ENCODE measurements around the gene ASCC3. TPM values are rescaled to one million over a fixed set of nuclear protein-coding genes. Genes with fewer than 3 reads are reported as not detected.
"Not testable (repeated sequence)": the region's sequence is repeated elsewhere in the genome, so short reads cannot be mapped to it uniquely, and the experiment has no call there.

Gene ASCC3
- total RNA-seq, 1 donor from 2014 or later: 59.3 TPM

DNA sequence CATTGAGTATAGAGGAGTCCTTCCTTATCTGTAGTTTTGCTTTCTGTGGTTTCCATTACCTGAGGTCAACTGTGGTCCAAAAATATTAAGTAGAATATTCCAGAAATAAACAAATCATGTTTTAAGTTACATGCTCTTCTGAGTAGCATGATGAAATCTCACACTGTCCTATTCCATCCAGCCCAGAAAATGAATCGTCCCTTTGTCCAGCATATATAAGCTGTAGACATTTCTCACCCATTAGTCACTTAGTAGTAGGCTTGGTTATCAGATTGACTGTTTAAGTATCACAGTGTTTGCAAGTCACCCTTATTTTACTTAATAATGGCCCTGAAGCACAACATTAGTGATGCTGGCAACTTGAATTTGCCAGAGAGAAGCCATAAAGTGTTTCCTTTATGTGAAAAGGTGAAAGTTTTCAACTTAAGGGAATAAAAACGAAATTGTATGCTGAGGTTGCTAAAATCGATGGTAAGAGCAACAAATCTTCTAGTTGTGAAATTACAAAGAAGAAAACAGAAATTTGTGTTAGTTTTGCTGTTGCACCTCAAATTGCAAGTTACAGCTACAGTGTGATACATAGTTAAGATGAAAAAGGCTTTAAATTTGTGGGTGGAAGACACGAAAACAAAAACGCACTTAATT lies 217.8 kb downstream of the ASCC3 start:
- DNase-seq (ENCODE audit: low read depth): no peak

DNA sequence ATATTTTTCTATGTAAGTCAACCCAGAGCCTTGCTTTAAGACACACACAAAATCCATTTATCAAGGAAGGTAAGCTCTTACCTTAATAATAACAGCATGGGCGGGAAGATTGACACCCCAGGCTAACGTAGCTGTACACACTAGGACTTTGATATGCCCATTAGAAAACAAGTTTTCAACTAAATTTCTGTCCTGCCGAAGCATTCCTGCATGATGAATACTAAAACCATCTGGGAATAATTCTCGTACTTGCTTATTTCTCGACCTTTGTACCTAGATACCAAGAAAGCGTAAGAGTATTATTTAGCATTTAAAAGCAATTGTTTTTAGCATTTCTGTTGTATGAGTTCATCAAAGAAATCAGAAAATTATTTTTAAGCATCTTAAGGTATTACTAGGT lies 218.9 kb downstream of the ASCC3 start:
- no peak for DNase-seq (ENCODE audit: low read depth)

DNA sequence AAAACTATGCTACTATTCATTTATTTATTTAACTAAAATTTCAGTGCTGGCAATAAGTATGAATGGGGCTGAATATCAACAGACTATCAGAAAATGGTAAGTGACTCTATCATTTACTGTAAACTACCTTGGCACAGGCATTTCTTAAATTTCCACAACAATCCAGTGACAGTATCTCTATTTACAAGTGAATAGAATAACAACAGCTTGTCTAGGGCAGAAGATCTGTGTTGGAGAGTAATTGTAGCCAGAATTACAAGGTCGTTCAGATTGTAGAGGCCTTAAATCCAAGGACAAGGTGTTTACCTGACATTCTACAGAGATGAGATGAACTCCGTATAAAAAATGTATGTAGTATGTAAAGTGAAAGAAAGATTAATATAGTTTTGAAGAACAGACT lies 222.6 kb downstream of the ASCC3 start:
- no peak for DNase-seq (ENCODE audit: low read depth)

DNA sequence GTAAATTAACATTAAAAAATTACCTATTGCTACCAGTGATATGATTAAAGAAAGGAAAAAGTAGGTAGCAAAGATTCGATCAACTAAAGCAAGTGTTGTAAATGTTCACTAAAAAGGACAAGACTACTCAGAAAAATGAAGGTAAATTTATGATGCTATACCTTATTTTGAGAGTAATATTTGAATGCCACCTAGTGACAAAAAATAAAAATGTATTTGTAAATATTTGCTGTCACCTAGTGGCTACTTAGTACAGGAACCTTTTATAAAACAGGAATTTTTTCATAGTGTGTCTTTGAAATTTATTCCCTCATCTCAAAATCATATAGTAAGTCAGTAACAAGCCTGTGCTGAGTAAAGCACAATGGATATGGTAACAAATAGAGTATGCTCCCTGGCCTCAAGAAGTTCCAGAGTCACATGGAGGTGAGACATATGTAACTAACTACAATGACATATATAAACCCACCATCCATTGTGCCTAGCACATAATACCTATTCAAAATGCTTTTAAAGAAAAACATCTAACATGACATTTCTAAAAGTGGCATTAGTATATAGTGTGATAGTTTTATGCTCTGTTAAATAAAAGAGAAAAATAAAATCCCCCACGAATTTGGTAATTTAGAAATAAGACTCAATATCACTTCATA lies 223.3 kb downstream of the ASCC3 start:
- DNase-seq (ENCODE audit: low read depth): peak; percentile 23

DNA sequence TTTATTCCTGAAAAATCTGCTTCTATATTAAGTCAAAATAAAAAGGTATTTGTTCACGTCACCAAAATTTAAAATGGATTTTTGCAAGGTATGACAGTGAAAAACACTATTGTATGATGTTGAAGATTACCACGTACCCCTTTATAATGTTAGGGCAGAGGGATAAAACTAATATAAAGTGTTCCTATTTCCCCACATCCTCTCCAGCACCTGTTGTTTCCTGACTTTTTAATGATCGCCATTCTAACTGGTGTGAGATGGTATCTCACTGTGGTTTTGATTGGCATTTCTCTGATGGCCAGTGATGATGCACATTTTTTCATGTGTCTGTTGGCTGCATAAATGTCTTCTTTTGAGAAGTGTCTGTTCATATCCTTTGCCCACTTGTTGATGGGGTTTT lies 240.0 kb downstream of the ASCC3 start:
- not testable (repeated sequence) for DNase-seq (ENCODE audit: low read depth)

DNA sequence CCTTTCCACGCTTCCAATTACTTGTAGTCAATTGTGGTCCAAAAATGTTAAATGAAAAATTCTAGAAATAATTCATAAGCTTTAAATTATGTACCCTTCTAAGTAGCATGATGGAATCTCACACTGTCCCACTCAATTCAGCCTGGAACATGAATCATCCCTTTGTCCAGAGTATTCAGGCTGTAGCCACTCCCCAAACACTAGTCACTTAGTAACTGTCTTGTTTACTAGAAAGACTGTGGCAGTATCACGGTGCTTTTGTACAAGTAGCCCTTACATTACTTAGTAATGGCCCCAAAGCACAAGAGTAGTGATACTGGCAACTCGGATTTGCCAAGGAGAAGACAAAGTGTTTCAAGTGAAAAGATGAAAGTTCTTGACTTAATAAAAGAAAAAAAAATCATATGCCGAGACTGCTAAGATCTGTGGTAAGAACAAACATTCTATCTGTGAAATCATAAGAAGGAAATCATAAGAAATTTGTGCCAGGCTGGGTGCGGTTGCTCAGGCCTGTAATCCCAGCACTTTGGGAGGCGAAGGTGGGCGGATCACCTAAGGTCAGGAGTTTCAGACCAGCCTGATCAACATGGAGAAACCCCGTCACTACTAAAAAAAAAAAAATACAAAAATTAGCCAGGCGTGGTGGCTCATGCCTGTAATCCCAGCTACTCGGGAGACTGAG lies 247.9 kb downstream of the ASCC3 start:
- DNase-seq (ENCODE audit: low read depth): peak; percentile 84

DNA sequence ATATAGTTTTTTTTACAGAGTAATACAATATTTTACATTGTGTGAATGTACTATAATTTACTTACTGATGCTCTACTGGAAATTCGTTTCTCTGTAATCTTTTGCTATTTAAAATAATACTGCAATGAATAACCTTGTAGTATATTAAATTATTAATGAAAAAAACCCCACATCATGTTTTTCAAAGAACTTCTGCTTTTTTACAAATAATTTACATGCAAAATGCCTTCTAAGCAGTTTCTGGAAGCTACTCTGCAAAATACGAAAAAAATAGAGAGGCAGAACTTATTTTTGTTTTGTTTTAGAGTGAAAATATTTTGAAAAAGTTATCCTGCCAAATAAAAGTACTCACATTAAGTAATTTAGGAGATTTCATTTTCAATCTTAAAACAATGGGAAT lies 250.6 kb downstream of the ASCC3 start:
- no peak for DNase-seq (ENCODE audit: low read depth)

DNA sequence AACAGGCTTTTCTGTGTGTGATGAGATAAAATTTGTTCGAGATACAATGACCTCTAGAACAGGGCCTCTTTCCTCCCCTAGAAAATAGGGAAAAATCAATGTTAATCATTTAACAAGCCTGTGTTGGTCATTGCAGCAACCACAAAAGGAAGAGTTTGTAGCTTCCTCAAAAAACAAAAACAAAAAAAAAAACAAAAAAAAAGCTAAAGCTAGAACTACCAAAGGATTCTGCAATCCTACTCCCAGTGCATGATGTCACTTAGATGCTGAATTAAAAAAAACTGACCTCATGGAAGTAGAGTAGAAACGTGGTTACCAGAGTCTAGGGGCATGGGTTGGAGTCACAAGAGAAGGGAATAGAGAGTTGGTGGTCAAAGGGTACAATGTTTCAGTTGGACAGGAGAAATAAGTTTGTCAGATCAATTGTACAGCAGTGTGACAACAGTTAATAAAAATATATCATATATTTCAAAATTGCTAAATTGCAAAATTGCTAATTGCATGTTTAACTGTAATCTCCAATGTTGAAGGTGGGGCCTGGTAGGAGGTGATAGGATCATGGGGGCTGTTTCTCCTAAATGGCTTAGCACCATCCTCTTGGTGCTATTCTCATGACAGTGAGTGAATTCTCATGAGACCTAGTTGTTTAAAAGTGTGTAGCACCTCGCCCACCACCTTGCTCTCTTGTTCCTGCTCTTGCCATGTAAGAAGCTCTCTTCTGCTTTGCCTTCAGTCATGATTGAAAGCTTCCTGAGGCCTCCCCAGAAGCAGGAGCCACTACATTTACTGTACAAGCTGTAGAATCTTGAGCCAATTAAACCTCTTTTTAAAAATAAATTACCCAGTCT lies 253.0 kb downstream of the ASCC3 start:
- DNase-seq (ENCODE audit: low read depth): no peak

DNA sequence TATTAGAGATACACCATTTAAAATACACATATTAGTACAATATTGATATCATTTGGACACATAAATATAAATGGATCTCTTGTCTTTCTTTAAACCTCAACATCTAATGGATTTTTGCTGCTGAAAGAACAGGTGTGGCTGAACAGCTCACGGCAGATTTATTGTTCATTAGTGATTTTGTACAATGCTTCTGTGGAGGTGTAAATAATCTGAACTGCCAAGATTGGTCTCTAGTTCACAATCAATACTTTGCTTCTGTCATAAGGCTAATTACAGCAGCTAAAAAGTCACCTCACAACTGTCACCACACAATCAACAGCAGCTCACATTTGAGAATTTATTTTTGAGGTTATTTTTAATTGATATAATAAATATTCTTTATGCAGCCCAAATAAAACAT lies 254.4 kb downstream of the ASCC3 start:
- DNase-seq (ENCODE audit: low read depth): no peak

DNA sequence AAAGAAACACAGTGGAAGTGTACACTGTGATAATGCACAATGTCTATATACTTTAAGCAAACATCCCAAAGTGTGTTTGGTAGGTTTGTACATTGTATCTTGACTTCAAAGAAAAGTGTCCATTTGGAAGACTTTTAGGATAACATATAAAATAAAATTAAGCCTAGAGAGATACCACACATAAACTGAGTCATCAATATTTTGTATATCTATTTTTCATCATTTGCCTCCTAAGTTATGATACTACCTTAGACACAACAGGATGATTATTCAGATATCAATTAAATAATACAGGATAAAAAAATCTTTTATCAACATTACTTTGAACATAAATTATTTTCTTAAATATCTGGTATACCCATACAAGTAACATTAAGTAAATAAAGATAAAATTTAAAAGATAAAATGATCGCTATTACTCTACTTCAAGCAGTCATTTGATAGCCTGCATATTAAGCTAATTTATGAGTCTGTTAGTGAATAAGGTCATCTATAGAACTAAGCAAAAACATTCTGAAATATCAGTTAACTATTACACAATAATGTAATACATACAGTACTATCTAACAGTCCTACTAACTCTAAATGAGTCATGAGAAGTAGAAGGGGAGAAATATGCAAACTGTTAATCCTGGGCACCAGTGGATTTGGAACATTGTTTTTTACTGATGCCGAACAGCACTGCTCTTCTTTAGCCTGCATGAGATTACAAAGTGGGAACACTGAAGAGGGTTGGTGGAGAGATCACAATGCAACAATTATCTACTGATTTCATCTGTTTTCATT lies 258.0 kb downstream of the ASCC3 start:
- DNase-seq (ENCODE audit: low read depth): no peak

DNA sequence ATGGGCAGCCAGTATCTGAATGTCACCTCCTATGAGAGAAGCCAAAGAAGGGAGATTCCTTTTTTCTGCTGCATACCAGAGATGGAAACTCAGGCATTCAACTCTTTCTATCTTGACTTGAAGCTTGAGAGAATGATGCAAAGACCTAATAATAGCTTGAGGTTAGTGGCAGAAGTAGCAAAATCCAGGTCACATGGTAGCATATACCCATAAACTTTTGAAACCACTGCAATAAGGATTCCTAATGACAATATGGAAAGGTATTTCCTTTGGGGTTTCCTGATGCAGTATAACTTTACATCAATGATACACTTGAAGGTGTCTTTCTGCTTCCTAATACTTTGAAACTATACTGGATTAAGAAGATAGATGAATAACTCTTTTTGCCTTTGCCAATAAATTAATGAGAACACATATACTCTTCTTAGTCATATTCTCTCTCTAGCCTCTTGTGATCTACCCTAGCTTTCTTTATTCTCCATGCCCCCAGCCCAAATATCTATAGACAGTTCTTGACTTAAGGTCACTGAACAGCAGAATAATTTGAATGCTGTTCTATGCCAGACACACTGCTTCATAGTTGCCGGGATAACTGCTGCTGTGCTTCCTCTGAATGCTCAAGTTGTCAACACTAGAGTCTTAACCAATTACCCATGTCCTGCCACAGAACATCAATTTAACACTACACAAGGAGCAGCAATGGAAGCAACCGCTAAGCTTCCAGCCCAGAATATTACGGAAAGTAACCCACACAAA lies 260.9 kb downstream of the ASCC3 start:
- DNase-seq (ENCODE audit: low read depth): peak; percentile 24

DNA sequence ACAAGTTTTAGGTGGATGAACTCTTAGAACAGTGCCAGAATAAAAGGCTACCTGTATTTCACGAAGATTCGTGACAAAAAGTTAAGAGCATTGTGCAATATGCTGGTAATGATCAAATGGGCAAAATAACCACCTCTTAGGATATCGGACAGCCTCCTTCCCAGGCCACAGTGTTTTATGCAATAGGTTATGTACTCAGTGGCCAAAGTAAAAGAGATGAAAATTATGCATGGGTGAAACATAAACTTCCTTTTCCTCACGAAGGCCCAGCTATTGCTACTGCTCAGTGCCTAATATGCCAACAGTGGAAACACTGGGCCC lies 262.8 kb downstream of the ASCC3 start:
- DNase-seq (ENCODE audit: low read depth): no peak

DNA sequence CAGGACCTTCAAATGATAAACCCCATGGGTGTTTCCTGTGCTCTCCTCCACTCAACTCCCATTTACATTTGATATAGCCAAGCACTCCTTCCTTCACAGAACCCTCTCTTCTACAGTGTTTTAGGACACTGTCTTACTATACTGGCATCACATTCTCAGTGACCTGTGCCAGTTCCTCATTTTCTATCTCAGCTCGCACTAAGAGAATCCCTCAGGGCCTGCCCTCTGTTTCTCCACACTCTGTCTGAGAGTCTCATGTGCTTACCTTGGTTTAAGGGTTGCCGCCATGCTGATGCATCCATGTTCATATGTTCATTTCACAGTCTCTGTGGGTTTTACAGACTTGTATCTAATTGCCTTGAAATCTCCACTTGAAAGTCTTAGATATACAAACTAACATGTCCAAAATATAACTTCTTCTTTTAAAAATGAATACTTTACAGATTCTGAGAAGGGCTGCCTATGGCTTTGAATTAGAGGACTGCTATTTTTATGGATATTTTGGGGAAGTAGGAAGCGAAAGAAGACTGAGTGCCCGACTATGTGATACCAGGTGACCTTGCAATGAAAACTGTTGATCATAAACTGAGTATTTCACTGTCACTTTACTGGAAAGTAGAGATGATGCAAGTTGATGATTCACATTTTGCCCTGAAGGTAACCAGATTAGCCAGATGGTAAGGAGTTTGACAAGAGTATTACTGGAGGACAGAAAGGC lies 263.3 kb downstream of the ASCC3 start:
- DNase-seq (ENCODE audit: low read depth): no peak

DNA sequence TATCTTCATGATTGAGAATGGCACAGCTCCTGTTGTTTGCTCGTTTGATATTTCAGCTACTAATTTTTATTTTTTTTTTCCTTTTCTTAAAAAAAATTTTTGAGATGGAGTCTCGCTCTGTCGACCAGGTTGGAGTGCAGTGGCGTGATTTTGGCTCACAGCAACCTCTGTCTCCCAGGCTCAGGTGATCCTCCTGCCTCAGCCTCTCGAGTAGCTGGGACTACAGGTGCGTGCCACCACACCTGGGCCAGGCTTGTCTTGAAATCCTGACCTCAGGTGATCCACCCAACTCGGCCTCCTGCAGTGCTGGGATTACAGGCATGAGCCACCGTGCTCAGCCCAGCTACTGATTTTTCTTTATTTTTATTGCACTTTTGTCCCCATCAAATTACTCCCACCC lies 266.2 kb downstream of the ASCC3 start:
- no peak for DNase-seq (ENCODE audit: low read depth)

DNA sequence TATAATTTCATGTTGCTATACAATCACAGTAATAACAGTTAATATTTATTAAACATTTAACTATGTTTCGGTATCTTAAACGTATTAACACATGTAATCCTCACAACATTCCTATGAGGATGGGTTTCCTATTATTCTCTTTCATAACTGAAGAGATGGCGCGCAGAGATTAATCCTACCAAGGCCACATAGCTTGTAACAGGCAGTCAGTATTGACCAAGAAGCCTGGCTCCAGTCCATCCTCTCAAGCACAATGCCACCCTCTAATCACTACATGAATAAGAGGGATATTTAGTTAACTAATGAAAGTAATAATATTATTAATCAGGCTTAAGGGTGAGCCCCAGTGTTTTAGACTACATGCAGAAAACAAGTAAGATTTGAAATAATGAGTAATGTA lies 266.7 kb downstream of the ASCC3 start:
- DNase-seq (ENCODE audit: low read depth): no peak

DNA sequence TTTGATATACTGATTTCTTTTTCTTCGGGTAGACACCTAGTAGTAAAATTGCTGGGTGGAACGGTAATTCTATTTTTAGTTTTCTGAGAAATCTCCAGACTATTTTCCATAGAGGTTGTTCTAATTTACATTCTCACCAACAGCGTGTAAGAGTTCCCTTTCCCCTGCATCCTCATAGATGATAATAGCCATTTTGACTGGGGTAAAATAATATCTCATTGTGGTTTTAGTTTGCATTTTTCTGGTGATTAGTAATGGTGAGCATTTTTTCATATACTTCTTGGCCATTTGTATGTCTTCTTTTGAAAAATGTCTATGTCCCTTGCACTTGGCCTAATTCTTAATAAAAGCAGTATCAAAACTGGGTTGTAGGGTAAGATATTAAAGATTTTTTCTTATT lies 267.5 kb downstream of the ASCC3 start:
- no peak for DNase-seq (ENCODE audit: low read depth)

DNA sequence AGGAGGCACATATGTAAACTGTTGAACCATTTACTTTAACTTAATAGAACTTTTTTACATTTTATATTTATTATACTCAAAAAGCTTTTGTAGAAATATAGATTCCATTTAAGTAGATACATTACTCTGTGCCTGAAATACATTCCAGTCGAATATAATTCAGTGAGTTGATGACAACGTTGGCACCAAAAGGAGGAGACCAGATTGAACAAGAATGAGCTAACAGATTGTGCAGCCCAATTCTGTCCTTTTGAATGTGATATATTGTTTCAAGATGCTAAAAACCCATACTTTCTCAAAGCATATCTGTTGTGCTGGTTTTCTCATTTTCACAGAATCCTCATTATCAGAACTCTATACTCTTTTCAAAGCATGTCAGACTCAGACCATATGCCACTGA lies 269.0 kb downstream of the ASCC3 start:
- DNase-seq (ENCODE audit: low read depth): no peak

DNA sequence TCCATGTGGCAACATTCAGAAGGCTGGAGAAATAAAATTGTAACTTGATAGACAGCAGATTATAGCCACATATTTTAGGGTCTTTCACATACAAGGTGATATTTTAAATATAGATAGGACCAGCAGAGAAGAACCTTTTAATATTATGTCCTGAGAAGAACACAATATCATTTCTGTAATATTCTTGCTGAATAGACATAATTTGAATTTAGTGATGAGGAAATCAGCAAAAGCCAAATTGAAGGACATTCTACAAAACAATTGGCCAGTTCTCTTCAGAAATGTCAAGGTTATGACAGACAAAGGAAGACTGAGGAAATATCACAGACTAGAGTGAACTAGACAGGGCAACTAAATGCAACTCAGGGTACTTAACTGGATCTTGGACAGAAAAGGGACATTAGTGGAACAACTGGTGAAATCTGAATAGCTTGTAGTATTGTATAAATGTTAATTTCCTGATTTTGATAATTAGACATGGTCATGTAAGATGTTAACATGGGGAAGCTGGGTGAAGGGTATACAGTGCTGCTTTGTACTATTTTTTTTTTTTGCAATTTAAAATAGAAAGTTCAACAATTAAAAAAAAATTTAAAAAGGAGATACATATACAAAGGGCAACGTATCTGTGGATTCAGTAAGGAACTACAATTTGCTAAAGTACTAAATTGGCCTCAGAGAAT lies 281.9 kb downstream of the ASCC3 start:
- no peak for DNase-seq (ENCODE audit: low read depth)

DNA sequence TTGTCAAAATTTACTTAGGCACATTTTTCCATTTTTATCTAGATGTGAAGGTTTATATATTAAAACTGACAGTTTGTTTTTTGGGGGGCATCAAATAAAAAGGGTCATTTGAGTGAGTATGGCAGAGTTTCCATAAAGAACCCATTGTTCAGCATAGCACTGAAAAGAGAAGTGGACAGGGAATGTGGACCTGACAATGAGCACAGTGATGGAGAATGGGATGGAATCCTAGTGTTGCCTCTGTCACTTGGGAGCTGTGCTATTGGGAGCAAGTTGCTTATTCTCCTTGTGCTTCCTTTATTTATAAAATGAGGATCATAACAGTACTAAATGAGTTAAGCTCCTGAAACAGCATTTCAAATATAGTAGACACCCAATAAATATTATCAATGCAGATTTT lies 285.7 kb downstream of the ASCC3 start:
- no peak for DNase-seq (ENCODE audit: low read depth)

Data from myocyte (in vitro differentiated cells).